GM12892 (cell line): Measurements from ENCODE around the gene TAF9B.
"Not testable (repeated sequence)": the region's sequence is repeated elsewhere in the genome, so short reads cannot be mapped to it uniquely, and the experiment has no call there.

Experiments used
- DNase-seq: peaks from one replicate; pipeline ENCODE4 v3.0.0; 2011; ENCODE audit not compliant: insufficient read length
- FAIRE-seq: peaks from 2 replicates; lab custom pipeline; 2011; peaks lifted over from hg19 to GRCh38; lab: Jason Lieb, UNC
- POLR2A ChIP-seq: IDR thresholded peaks from 2 replicates; pipeline ENCODE4 v1.6.1; 2011; ENCODE audit warnings: low read depth, low read length, control low read depth
- POLR2AphosphoS5 ChIP-seq: IDR thresholded peaks from 2 replicates; pipeline ENCODE4 v1.6.1; 2011; ENCODE audit warnings: low read depth, low read length, control low read depth
- TAF1 ChIP-seq: IDR thresholded peaks from 2 replicates; pipeline ENCODE4 v1.6.1; 2011; ENCODE audit warnings: low read depth, mild to moderate bottlenecking, control low read depth, low read length, borderline replicate concordance

Gene TAF9B

GRCh38 chrX:78130396-78130795, 9.1 kb downstream of the TAF9B start:
- DNase-seq (no peak), FAIRE-seq (no peak)
- TF ChIP-seq POLR2A (no peak), POLR2AphosphoS5 (no peak), TAF1 (no peak)

GRCh38 chrX:78129714-78130113, 9.7 kb downstream of the TAF9B start:
- TF ChIP-seq POLR2A: no peak; the same call in 1 of the 2 replicates
- TF ChIP-seq TAF1: no peak
- peak; percentile 30; the same call in 1 of the 2 replicates for TF ChIP-seq POLR2AphosphoS5
- DNase-seq: no peak
- no peak for FAIRE-seq

- FAIRE-seq: peak; percentile 5
- not testable (repeated sequence) for DNase-seq
Measured at GRCh38 chrX:78125781-78126180, 13.7 kb downstream of the TAF9B start.

GRCh38 chrX:78125148-78125547, 14.3 kb downstream of the TAF9B start:
- TF ChIP-seq TAF1: no peak
- TF ChIP-seq POLR2A: no peak
- TF ChIP-seq POLR2AphosphoS5: no peak
- no peak for FAIRE-seq
- no peak for DNase-seq

- DNase-seq: no peak
Measured at GRCh38 chrX:78124307-78124706, 15.1 kb downstream of the TAF9B start.

GRCh38 chrX:78123190-78123589, 16.3 kb downstream of the TAF9B start:
- no peak for DNase-seq
- FAIRE-seq: no peak
- no peak for TF ChIP-seq POLR2A
- TF ChIP-seq POLR2AphosphoS5: no peak
- TF ChIP-seq TAF1: no peak

More at GRCh38 chrX:78124307-78124706, 15.1 kb downstream of the TAF9B start:
- no peak for TF ChIP-seq TAF1
- no peak for TF ChIP-seq POLR2A
- TF ChIP-seq POLR2AphosphoS5: no peak
- FAIRE-seq: peak; percentile 84

GRCh38 chrX:78119521-78120227, 19.8 kb downstream of the TAF9B start:
- FAIRE-seq (no peak), DNase-seq (no peak)
- TF ChIP-seq POLR2A (no peak), POLR2AphosphoS5 (no peak), TAF1 (no peak)

- FAIRE-seq (no peak), DNase-seq (no peak)
- no peak for TF ChIP-seq POLR2AphosphoS5
Measured at GRCh38 chrX:78118628-78119027, 20.8 kb downstream of the TAF9B start.

- TF ChIP-seq POLR2A (no peak), POLR2AphosphoS5 (no peak), TAF1 (no peak)
- FAIRE-seq (no peak), DNase-seq (no peak)
Measured at GRCh38 chrX:78116766-78117165, 22.7 kb downstream of the TAF9B start.

- no peak for TF ChIP-seq TAF1
- no peak for FAIRE-seq
- DNase-seq: no peak
Measured at GRCh38 chrX:78116365-78116764, 23.1 kb downstream of the TAF9B start.

- FAIRE-seq: no peak
- no peak for DNase-seq
- TF ChIP-seq POLR2AphosphoS5 (no peak), TAF1 (no peak), POLR2A (no peak)
Measured at GRCh38 chrX:78111140-78111931, 28.1 kb downstream of the TAF9B start.

GRCh38 chrX:78109458-78109857, 30.0 kb downstream of the TAF9B start:
- FAIRE-seq (no peak), DNase-seq (no peak)
- TF ChIP-seq POLR2A (no peak), POLR2AphosphoS5 (no peak), TAF1 (no peak)

- TF ChIP-seq POLR2AphosphoS5: no peak
- no peak for TF ChIP-seq POLR2A
- no peak for TF ChIP-seq TAF1
- no peak for FAIRE-seq
Measured at GRCh38 chrX:78106651-78106986, 32.8 kb downstream of the TAF9B start.

More at GRCh38 chrX:78106651-78106986, 32.8 kb downstream of the TAF9B start:
- no peak for DNase-seq
